NT2/D1 (cell line): ENCODE results near the gene PAK1.

Source experiments
- SUZ12 ChIP-seq: IDR thresholded peaks from 2 replicates; pipeline ENCODE4 v1.6.1; 2011; ENCODE audit not compliant: insufficient read length, insufficient read depth; ENCODE audit errors: extremely low read depth
- YY1 ChIP-seq: IDR thresholded peaks from 2 replicates; pipeline ENCODE4 v1.6.1; 2011; ENCODE audit not compliant: insufficient read length, insufficient read depth
- ZNF274 ChIP-seq: IDR thresholded peaks from 2 replicates; pipeline ENCODE4 v1.6.1; 2011; ENCODE audit warnings: mild to moderate bottlenecking, low read depth, low read length

DNA sequence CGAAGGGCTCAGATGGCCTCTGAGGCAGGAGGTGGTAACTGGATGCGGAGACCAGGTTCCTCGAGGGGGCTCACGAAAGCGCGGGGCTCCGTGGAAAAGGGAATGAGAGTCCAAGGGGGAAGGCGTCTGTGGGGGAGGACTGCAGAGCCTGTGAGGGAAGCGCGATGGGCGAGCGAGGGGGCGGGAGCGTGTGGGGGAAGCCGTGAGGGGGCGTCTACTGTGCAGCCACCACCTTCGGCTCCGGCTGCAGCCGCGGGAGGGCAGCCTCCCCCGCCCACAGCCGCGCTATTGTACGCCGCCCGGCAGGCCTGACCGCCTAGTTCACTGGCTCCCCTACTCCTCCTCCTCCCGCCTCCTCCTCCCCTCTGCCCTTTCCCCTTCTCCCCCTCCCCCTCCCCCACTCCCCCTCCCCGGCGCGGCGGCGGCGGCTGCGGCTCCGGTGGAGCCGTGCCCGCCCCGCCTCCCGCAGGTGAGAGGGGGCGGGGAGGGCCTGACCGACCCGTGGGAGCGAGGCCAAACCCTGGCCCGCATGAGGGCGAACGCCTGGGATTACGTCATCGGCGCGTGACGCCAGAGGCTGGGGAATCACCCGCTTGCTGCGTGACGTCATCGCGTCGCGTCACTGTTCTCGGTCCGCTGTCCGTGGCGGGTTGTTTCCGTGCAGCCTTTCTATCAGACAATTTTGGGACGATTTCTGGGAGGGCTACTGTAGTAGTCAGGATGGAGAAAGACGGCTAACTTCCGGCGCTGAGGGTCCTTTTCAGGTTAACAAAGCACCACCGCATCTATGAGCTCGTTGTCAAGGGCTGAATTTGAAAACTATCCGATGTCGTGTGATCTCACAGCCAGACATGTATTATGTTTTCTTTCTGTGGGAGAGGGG, at the start of gene PAK1:
- TF ChIP-seq YY1 (no peak), SUZ12 (no peak), ZNF274 (no peak)
